Ishikawa (cell line): ENCODE data around the gene PTPN11.

ENCODE experiments used
- CEBPB ChIP-seq: IDR thresholded peaks from 2 replicates; pipeline ENCODE4 v1.6.1; 2012
- CREB1 ChIP-seq: IDR thresholded peaks from 2 replicates; pipeline ENCODE4 v1.6.1; 2012; ENCODE audit warnings: low read depth
- EGR1 ChIP-seq: IDR thresholded peaks from 2 replicates; pipeline ENCODE4 v1.6.1; 2012
- EP300 ChIP-seq: IDR thresholded peaks from 2 replicates; pipeline ENCODE4 v1.6.1; 2012; ENCODE audit warnings: borderline replicate concordance
- FOXM1 ChIP-seq: IDR thresholded peaks from 2 replicates; pipeline ENCODE4 v1.6.1; 2012; ENCODE audit warnings: low read depth, borderline replicate concordance
- NFIC ChIP-seq: IDR thresholded peaks from 2 replicates; pipeline ENCODE4 v1.6.1; 2012
- RAD21 ChIP-seq: IDR thresholded peaks from 2 replicates; pipeline ENCODE4 v1.6.1; 2012; ENCODE audit warnings: low read depth
- TAF1 ChIP-seq: IDR thresholded peaks from 2 replicates; pipeline ENCODE4 v1.6.1; 2012; ENCODE audit warnings: low read depth, mild to moderate bottlenecking
- TCF12 ChIP-seq: IDR thresholded peaks from 2 replicates; pipeline ENCODE4 v1.6.1; 2012; ENCODE audit warnings: low read depth
- TEAD4 ChIP-seq: IDR thresholded peaks from 2 replicates; pipeline ENCODE4 v1.6.1; 2012
- YY1 ChIP-seq: IDR thresholded peaks from 2 replicates; pipeline ENCODE4 v1.6.1; 2012; ENCODE audit warnings: low read depth
- ZBTB7A ChIP-seq: IDR thresholded peaks from 2 replicates; pipeline ENCODE4 v1.6.1; 2012; ENCODE audit warnings: low read depth
- TF ChIP-seq, protein P1 (sequence below): IDR thresholded peaks from 2 replicates; pipeline ENCODE4 v1.6.1; 2012
- TF ChIP-seq, protein P2 (sequence below): IDR thresholded peaks from 2 replicates; pipeline ENCODE4 v1.6.1; 2012; ENCODE audit warnings: low read depth, mild to moderate bottlenecking
- TF ChIP-seq, protein P3 (sequence below): IDR thresholded peaks from 2 replicates; pipeline ENCODE4 v1.6.1; 2012

Gene PTPN11

DNA sequence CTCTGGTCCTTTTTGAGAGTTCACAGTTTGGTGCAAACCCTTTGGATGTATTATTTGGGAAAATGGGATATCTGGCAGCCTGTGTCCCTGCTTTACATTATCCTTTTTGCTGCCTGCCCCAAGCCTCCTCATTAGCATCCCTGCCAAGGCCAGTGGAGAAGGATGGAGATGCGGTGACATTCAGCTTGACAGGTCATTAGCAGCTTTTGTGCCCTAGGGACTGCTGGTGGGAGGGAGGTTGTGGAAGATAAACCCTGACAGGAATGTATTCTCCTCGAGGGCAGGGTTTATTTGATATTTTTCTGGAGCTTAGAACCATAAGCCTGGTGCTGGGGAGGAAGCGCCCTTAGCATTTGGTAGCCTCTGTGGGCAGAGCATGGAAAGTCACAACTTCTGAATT lies 49.3 kb downstream of the PTPN11 start:
- TF ChIP-seq CREB1: no peak
- no peak for TF ChIP-seq TAF1
- no peak for TF ChIP-seq FOXM1
- no peak for TF ChIP-seq EGR1
- TF ChIP-seq EP300: no peak

DNA sequence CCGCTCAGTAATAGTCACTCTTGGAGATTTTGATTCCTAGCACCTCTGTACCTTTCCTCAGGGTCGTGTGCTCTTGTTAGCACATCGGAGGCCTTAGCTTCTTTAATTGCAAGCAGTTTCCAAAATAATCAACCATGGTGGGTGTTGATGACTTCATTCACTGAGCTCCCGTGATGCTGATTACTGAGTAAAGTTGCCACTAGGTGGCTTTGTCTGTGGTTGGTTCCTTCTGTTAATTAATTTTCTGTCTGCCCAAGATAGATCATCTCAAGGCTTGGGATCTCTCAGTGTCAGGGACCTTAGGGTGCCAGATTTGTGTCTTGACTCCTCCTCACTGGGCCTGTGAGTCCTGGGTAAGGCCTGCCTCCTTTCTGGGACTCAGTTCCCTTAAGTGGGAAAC lies 54.3 kb downstream of the PTPN11 start:
- TF ChIP-seq TEAD4 (no peak), CREB1 (no peak), NFIC (no peak), FOXM1 (no peak), EGR1 (no peak), TAF1 (no peak), TCF12 (no peak), CEBPB (no peak), EP300 (no peak), YY1 (no peak), ZBTB7A (no peak), RAD21 (no peak)
- TF ChIP-seq, protein P1, sequence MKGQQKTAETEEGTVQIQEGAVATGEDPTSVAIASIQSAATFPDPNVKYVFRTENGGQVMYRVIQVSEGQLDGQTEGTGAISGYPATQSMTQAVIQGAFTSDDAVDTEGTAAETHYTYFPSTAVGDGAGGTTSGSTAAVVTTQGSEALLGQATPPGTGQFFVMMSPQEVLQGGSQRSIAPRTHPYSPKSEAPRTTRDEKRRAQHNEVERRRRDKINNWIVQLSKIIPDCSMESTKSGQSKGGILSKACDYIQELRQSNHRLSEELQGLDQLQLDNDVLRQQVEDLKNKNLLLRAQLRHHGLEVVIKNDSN: no peak
- TF ChIP-seq, protein P2, sequence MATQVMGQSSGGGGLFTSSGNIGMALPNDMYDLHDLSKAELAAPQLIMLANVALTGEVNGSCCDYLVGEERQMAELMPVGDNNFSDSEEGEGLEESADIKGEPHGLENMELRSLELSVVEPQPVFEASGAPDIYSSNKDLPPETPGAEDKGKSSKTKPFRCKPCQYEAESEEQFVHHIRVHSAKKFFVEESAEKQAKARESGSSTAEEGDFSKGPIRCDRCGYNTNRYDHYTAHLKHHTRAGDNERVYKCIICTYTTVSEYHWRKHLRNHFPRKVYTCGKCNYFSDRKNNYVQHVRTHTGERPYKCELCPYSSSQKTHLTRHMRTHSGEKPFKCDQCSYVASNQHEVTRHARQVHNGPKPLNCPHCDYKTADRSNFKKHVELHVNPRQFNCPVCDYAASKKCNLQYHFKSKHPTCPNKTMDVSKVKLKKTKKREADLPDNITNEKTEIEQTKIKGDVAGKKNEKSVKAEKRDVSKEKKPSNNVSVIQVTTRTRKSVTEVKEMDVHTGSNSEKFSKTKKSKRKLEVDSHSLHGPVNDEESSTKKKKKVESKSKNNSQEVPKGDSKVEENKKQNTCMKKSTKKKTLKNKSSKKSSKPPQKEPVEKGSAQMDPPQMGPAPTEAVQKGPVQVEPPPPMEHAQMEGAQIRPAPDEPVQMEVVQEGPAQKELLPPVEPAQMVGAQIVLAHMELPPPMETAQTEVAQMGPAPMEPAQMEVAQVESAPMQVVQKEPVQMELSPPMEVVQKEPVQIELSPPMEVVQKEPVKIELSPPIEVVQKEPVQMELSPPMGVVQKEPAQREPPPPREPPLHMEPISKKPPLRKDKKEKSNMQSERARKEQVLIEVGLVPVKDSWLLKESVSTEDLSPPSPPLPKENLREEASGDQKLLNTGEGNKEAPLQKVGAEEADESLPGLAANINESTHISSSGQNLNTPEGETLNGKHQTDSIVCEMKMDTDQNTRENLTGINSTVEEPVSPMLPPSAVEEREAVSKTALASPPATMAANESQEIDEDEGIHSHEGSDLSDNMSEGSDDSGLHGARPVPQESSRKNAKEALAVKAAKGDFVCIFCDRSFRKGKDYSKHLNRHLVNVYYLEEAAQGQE: no peak
- TF ChIP-seq, protein P3, sequence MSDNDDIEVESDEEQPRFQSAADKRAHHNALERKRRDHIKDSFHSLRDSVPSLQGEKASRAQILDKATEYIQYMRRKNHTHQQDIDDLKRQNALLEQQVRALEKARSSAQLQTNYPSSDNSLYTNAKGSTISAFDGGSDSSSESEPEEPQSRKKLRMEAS: no peak

DNA sequence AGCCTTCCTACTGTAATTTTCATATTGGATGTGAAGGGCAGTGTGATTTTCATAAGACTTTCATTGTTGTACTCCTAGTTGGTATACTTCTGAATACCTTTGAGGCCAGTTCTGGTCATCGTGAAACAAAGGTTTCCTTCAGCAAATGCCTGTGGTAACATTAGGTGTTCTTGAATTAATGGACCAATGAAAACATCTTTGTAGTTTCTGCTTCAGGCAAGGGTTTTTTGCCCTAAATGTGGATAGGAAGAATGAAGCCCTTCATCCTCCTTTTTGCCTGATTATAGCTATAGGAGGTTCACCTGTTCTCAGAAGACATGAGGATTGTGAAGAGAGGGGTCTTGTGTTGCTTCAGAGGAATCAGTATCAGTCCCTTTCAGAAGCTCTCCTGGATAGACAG lies 60.7 kb downstream of the PTPN11 start:
- no peak for TF ChIP-seq CEBPB
- no peak for TF ChIP-seq FOXM1
- TF ChIP-seq TAF1: no peak
- TF ChIP-seq YY1: no peak
- TF ChIP-seq TEAD4: no peak

DNA sequence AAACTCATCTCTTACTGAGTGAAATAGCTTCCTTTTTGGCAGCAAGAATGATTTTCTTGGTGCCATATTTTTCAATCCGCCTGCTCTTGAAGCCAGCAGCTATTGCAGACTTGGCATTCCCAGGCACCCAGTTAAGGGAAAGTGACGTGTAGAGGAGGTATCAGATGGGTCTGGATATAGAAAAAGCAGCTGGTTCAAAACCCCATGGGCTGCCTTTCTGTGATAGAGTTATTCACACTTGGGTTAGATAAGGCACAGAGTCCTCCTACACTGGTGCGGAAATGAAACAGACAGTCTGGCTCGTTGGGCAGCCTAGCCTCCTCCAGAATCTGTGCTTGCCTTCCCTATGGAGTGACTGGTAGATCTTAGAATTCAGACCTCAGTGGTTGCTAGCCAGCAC lies 62.2 kb downstream of the PTPN11 start:
- TF ChIP-seq CEBPB: no peak
- TF ChIP-seq NFIC: no peak
- no peak for TF ChIP-seq EGR1
- TF ChIP-seq TEAD4: no peak
- TF ChIP-seq, protein P3: no peak
- no peak for TF ChIP-seq CREB1
- TF ChIP-seq TAF1: no peak
- no peak for TF ChIP-seq TCF12
- no peak for TF ChIP-seq EP300
- no peak for TF ChIP-seq YY1
- no peak for TF ChIP-seq RAD21
- TF ChIP-seq, protein P2: no peak
- TF ChIP-seq, protein P1: no peak
- TF ChIP-seq FOXM1: no peak
- no peak for TF ChIP-seq ZBTB7A

DNA sequence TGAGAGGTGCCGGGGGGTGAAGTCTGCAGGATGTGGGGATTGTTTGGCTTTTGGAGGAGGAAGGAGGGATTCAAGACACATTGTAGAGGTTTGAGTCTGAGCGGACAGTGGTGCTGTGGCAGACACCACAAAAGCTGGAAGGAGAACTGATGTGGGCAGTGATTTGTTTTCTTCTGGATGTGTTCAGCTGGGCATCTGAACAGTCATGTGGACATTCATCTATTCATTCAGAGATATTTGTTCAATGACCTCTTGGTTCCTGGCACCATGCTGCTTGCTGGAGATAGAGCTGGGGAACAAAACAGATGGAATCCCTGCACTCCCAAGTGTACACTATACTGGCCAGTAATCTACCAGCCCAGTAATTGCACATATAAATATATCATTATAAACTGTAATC lies 64.0 kb downstream of the PTPN11 start:
- no peak for TF ChIP-seq CREB1
- TF ChIP-seq, protein P1: no peak
- TF ChIP-seq TCF12: no peak
- TF ChIP-seq RAD21: no peak
- no peak for TF ChIP-seq FOXM1

DNA sequence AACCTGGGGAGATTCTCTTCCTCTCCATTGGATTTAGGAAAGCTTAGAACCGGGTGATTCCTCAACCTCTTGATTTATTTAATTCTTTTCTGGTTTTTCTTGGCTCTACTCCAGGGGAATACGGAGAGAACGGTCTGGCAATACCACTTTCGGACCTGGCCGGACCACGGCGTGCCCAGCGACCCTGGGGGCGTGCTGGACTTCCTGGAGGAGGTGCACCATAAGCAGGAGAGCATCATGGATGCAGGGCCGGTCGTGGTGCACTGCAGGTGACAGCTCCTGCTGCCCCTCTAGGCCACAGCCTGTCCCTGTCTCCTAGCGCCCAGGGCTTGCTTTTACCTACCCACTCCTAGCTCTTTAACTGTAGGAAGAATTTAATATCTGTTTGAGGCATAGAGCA lies 67.6 kb downstream of the PTPN11 start:
- TF ChIP-seq CEBPB: no peak
- no peak for TF ChIP-seq TCF12
- TF ChIP-seq, protein P2: no peak
- no peak for TF ChIP-seq RAD21
- TF ChIP-seq, protein P1: no peak
- no peak for TF ChIP-seq FOXM1
